ENCODE results near the gene TPCN2.
A peak's percentile ranks its signal among the peaks of the same experiment; 100 is the strongest.

The TPCN2 gene

DNA sequence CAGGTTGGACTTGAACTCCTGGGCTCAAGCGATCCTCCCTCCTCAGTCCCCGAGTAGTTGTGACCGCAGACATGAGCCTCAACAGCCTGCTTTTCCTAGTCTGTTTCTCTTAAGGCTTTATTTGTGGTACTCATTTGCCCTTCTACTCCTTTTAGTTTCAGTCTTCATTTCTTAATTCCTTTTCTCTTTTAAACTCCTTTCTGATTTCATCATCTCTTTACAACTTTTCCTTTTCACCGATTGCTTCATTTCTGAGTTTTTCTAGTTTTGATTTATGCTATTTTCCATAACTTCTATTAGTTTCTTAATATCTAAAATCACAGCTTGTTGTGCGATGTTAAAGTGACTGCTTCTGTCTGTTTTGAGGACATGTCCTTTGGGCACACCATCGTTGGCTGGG lies 18.4 kb upstream of the TPCN2 start:
- TF ChIP-seq, protein P1, sequence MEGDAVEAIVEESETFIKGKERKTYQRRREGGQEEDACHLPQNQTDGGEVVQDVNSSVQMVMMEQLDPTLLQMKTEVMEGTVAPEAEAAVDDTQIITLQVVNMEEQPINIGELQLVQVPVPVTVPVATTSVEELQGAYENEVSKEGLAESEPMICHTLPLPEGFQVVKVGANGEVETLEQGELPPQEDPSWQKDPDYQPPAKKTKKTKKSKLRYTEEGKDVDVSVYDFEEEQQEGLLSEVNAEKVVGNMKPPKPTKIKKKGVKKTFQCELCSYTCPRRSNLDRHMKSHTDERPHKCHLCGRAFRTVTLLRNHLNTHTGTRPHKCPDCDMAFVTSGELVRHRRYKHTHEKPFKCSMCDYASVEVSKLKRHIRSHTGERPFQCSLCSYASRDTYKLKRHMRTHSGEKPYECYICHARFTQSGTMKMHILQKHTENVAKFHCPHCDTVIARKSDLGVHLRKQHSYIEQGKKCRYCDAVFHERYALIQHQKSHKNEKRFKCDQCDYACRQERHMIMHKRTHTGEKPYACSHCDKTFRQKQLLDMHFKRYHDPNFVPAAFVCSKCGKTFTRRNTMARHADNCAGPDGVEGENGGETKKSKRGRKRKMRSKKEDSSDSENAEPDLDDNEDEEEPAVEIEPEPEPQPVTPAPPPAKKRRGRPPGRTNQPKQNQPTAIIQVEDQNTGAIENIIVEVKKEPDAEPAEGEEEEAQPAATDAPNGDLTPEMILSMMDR (IDR thresholded peaks at IDR 0.05): no peak

DNA sequence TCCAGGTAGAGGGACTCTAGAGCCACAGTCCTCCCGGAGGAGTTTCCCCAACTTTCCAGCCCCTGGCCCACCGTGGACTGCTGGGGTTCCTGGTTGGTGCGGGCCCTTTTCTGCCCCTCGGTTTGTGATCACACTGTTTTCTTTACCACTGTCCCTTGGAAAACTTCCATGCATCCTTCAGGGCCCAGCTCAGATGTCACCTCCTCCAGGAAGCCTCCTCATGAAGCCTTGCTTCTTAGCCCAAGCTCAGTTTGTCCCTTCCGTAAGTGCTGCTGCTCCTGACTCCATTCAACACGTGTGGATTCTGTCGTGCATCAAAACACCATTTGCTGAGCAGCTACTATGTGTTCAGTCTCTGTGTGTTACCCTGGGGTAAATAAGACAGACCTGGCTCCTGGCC lies 15.9 kb upstream of the TPCN2 start:
- Histone ChIP-seq H3K27ac (no peak overlapping the region), H3K4me3 (ENCODE audit: low read depth in 1 of 2, low read length in 1 of 2) (no peak overlapping the region), H3K36me3 (no peaks in the 10 kb centered on the region), H3K4me1 (ENCODE audit: control insufficient read depth in 1 of 2, insufficient read depth in 1 of 2, low read depth in 1 of 2, low read length in 1 of 2) (peaks cover 36 to 42% of the 10 kb centered on the region in 2 experiments), H3K9me3 (no peaks in the 10 kb centered on the region), H3K27me3 (no peaks in the 10 kb centered on the region)
- TF ChIP-seq, protein P1 (IDR thresholded peaks at IDR 0.05): no peak

More for the DNA sequence above, 18.4 kb upstream of the TPCN2 start:
- peaks cover 53 to 54% of the 10 kb centered on the region in 2 experiments for H3K4me1 ChIP-seq (ENCODE audit: control insufficient read depth in 1 of 2, insufficient read depth in 1 of 2, low read depth in 1 of 2, low read length in 1 of 2)
- H3K4me3 ChIP-seq (ENCODE audit: low read depth in 1 of 2, low read length in 1 of 2): no peak overlapping the region
- no peaks in the 10 kb centered on the region for H3K27me3 ChIP-seq
- no peaks in the 10 kb centered on the region for H3K9me3 ChIP-seq
- peak overlapping the region; percentile 67 for H3K27ac ChIP-seq
- no peaks in the 10 kb centered on the region for H3K36me3 ChIP-seq

DNA sequence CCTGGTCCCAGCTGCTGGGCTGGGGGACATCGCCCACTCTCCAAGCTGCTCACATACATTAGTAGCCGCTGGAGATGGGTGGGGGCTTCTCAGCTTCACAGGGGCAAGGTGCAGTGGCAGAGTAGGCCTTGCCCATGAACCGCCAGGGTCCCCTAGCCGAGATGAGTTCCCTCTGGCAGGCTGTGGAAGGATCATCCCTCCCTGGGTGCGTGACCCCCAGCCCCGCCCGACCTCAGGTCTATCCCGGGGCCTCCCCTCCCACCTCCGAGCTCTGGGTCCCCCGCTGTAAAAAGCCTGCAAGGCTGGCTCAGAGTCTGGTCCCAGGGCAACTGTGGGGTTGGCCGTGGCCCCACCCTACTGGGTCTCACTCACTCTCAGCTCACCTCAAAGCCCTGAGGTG lies 15.3 kb upstream of the TPCN2 start:
- no peak overlapping the region for H3K4me3 ChIP-seq (ENCODE audit: low read depth in 1 of 2, low read length in 1 of 2)
- no peaks in the 10 kb centered on the region for H3K27me3 ChIP-seq
- peaks cover 36 to 42% of the 10 kb centered on the region in 2 experiments for H3K4me1 ChIP-seq (ENCODE audit: control insufficient read depth in 1 of 2, insufficient read depth in 1 of 2, low read depth in 1 of 2, low read length in 1 of 2)
- H3K27ac ChIP-seq: no peak overlapping the region
- no peaks in the 10 kb centered on the region for H3K36me3 ChIP-seq
- TF ChIP-seq, protein P1 (IDR thresholded peaks at IDR 0.05): no peak
- no peaks in the 10 kb centered on the region for H3K9me3 ChIP-seq

DNA sequence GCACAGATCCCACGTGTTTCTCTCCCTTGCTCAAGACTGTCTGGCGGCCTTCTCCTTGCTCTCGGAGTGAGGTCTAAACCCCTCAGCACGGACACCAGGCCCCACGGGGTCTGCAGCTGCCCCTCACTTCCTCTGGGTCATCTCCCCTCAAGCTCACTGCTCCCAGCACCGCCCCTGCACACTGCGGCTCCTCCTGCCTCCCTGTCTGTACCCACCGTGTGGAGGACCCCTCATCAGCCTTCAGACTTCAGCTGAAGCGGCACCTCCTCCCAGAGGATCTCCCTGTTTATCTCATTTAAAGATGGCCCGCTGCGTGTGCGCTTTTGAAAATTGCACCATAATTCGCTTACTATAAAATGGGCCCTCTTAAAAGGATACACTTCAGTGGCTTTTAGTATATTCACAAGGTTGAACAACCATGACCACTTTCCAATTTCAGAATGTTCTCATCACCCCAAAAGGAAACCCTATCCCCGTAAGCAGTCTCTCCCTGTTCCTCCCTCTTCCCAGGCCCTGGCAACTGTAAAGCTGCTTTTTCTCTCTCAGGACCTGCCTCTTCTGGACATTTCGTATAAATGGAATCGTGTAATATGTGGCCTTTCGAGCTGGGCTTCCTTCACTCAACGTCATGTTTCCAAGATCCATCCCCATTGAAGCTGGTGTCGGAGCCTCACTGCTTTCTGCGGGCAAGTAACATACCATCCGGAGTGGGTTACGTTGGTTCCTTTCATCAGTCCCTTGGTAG lies 14.4 kb upstream of the TPCN2 start:
- no peaks in the 10 kb centered on the region for H3K36me3 ChIP-seq
- no peaks in the 10 kb centered on the region for H3K9me3 ChIP-seq
- no peak overlapping the region for H3K4me3 ChIP-seq (ENCODE audit: low read depth in 1 of 2, low read length in 1 of 2)
- peaks cover 36 to 42% of the 10 kb centered on the region in 2 experiments for H3K4me1 ChIP-seq (ENCODE audit: control insufficient read depth in 1 of 2, insufficient read depth in 1 of 2, low read depth in 1 of 2, low read length in 1 of 2)
- TF ChIP-seq, protein P1 (IDR thresholded peaks at IDR 0.05): no peak
- no peaks in the 10 kb centered on the region for H3K27me3 ChIP-seq
- no peak overlapping the region for H3K27ac ChIP-seq

DNA sequence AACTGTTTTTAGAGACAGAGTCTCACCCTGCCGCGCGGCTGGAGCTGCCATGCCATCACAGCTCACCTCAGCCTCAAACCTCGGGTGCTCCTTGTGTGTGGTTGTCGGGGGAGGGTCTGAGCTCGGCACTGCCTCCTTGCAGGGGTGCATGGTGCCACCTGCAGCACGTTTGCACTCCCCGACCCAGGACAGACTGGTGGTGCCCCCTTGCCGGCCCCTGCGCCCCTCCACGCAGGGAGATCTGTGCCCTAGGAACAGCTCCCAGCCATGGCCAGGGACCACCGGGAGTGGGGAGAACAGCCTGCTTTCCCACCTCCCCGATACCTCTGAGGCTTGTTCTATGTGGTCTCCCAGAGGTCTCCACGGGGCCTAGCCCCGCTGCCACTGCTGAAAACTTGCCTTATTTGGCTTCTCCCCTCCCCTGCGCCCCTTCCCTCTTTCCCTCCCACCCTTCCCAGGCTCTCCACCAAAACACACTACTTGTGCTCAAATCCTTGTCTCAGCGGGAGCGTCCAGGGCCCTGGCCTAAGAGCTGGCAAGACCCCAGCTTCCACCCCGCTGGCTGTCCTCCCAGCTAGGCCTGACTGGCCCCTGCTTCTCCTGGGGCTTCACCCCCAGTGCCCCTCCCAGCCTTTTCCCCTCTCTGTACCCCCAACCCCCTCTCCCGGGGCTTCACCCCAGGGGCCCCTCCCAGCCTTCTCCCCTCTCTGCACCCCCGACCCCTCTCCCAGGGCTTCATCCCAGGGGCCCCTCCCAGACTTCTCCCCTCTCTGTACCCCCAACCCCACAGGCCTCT lies 13.4 kb upstream of the TPCN2 start:
- Histone ChIP-seq H3K9me3 (no peaks in the 10 kb centered on the region), H3K27me3 (no peaks in the 10 kb centered on the region), H3K4me1 (ENCODE audit: control insufficient read depth in 1 of 2, insufficient read depth in 1 of 2, low read depth in 1 of 2, low read length in 1 of 2) (peaks cover 36 to 42% of the 10 kb centered on the region in 2 experiments), H3K36me3 (no peaks in the 10 kb centered on the region), H3K27ac (no peak overlapping the region), H3K4me3 (ENCODE audit: low read depth in 1 of 2, low read length in 1 of 2) (no peak overlapping the region)
- TF ChIP-seq, protein P1 (IDR thresholded peaks at IDR 0.05): no peak
